Stimulated activated CD4-positive, alpha-beta T cell treated with anti-CD3 and anti-CD28 coated beads, Interleukin-12 subunit alpha, Interleukin-12 subunit beta, amount 100 ng/mL, for 24 hours (primary cell): ENCODE results near the gene INTU.
"Not testable (repeated sequence)": the region's sequence is repeated elsewhere in the genome, so short reads cannot be mapped to it uniquely, and the experiment has no call there.

Experiments
- DNase-seq, 2 experiments: peaks; one replicate each; pipeline ENCODE4 v3.0.0-alpha.2; 2020; ENCODE audit warnings: low read depth in 2 of 2

Gene INTU

DNA sequence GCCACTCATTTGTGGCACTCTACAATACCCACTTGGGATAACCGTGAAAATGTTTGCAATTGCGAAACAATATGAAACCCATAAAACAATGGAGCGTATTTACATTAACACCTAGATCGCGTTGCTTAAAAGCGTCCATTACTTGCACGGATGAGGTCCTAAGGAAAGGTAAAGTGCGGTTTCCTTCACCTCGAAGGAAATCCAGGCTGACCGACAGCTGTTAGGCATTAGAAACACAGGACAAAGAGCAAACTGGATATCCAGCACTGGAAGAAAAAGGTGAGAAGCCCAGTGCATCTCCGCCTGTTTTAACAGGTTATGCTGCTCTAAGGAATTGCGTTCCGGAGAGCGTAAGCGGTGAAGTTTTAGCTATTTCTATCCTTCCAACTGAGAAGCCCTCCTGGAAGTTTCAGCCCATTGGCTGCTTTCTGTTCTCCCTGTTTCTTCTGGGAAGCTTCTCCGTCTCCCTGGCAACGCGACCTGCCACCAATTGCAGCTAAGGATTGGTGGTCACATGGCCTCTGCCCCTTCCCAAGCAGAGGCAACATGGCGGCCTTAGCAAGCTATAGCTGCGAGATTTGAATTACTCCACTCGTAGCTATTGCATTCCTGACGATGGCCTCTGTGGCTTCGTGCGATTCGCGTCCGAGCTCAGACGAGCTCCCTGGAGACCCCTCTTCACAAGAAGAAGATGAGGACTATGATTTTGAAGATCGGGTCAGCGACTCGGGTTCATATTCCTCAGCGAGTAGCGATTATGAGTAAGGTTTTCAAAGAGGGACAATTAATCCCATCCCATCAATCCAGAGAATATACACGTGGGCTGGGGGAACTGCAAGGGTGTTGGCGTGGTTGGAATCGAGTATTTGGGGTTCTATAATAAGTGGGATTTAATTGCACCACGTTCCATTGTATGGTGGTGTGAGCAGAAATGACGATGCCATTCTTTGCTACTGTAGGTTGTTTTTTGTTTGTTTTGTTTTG lies at the start of gene INTU:
TSS of gene INTU (plus strand) at position 538 of the 984 bp plus-strand sequence. CDS start at position 616, 78 bp downstream.
- DNase-seq = peak in 1 of 2 experiments; percentile 32

- DNase-seq = not testable (repeated sequence)
These were observed 46.3 kb upstream of the INTU start for GRCh38 chr4:127586496-127586895.

DNA sequence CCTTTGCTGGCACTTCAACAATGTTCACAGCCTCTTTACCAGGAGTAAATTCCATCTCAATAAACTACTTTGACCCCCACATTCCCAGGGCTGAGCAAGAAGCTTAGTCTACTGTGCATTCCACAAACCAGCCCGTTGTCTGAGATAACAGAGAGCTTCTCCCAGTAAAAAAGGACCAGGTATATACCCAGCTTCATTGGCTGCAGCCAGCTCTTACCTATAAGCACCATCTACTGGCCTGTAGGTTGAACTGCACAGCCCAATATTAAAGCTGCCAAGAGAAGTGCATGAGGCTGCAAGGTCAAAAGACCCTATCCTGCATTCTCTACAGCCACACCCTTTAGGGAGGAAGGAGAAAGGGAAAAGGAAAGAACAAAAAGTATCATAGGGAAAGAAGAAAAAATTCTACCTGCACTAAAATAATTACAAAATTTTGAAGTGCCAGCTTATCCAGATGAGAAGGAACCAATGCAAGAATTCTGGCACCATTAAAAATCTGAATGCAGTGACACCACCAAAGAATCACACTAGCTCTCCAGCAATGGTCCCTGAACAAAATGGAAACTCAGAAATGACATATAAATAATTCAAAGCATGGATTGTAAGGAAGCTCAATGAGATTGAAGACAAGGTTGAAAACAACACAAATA lies 45.7 kb upstream of the INTU start:
- DNase-seq = no peak

GRCh38 chr4:127589153-127589552 lies 43.6 kb upstream of the INTU start:
- not testable (repeated sequence) for DNase-seq

DNA sequence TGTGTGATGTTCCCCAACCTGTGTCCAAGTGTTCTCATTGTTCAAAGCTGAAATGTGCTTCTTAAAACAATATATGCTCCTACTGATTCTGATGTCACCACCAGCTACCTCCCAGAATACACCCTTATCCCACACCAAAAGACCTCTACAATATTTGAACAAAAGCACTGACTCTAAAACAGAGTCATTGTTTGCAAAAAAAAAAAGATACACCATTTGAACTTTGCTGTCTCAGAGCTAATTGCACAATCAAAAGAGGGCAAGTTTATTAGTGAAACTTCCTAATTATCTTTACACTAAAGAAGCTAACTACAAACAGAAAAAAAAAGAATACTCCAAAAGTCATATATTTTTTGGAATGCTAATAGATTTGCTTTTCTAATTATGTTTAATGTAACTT lies 34.1 kb upstream of the INTU start:
- no peak for DNase-seq

- DNase-seq = no peak
These were observed 31.7 kb upstream of the INTU start for GRCh38 chr4:127601029-127601428.

DNA sequence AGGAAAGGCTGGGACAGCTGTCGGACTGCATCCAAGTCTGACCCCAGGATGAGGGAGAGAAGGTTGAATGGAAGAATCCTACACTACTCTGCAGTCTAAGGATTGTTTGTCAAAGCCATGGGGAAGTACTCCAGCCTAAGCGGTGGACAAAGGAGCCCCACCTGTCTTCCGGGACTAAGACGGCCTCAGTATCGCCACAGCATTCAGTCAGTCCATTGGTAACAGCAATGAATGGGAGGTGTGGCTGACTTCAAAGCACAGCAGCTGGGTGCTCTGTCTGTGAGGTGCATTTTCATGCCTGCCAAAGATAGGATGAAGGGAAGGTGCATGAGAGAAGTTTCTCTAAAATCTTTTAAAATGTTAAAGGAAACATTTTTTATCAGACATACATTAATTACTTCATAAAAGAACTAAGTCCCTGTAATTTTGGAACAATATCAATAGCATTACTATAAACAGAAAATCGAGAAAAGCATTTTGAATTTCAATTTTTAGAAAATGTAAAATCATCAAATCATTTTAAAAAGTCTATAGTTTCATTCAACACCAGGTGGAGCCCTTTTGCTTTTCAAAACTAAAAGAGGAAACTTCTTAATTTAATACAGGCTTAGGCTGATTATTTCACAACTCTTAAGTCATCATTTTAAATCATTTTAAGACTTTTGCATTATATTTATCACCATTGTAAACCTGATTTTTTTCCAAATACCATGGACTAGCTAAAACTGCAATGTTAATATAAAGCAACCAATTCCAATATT lies 27.6 kb upstream of the INTU start:
- no peak for DNase-seq

DNA sequence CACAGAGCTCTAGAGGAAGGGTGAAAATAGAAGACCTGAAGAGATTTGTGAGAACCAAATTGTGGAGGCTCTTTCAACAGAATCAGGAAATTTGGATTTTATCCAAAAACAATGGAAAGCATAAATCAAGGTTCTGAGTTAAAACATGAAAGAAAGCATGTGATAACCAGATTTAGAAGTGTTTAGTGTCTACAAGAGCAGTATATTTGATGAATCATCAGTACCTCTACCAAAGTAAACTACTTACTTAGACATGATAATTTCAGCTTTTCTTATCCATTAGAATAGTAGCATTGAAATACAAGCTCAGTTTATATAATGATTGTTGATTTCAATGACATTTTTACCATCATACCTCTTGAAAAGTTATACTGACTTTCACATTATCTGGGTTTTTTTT lies 25.9 kb upstream of the INTU start:
- no peak for DNase-seq

DNA sequence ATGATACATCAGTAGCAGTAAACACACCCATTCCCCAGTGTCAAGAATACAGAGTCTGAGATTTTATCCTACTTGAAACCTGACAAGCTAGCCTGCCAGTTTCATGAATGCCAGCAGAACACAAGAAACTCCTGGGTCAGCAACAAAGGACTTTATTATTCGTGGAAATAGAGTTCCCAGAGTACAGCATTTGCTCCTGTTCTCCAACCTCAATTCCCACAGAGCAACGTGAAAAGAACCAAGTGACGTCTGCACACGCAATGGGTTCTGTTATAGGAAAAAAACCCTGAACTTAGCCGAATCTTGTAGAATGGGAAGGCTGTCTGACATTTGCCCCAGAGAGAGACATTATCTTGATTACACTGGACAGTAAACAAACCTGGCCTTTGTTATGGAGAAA lies 23.3 kb upstream of the INTU start:
- no peak for DNase-seq

- DNase-seq = no peak
These were observed 22.3 kb upstream of the INTU start for GRCh38 chr4:127610488-127610887.

GRCh38 chr4:127616898-127617297 lies 15.9 kb upstream of the INTU start:
- no peak for DNase-seq

- DNase-seq = no peak
These were observed 14.3 kb upstream of the INTU start for GRCh38 chr4:127618427-127618826.

- DNase-seq = no peak
These were observed 10.2 kb upstream of the INTU start for GRCh38 chr4:127622621-127622920.

DNA sequence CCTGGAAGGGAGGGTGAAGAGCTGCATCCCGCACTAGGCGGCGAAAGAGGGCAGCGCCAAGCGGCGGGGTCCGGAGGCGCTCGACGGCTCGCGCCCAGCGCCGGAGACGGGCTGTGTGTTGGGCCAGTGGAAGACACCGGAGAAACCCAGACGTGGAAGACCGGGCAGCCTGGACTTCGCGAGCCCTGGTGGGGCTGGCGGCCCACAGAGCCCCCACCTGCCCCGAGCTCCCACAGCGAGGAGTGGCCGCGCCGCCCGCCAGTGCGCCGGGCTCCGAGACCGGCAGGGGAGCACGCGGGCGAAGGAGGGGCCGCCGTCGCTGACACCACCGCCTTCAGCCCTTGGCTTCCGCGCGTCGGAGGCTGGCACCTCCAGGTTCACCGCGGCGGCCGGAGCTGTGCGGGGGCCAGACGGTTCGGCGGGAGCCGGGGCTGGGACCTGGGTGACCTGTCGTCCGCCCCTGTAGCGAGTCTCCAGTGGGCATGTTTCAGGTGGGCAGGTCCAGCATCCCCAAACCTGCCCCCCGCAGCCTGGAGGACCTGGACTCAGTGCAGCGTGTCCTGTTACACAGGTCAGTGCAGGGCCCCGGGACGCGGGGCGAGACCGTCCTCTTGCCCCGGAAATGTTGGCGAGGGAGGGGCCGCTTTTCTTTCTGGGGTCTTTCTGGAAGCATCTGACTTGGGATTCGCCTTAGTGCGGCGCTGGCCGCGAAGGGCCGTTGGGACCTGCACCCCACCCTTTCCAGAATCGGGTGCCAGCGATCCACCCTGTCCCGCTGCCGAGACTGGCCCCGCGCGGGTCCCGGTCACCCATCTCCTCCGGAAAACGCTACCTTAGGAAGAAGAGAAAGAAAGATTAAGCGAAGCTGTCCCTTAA lies 9.6 kb upstream of the INTU start:
- DNase-seq = no peak

DNA sequence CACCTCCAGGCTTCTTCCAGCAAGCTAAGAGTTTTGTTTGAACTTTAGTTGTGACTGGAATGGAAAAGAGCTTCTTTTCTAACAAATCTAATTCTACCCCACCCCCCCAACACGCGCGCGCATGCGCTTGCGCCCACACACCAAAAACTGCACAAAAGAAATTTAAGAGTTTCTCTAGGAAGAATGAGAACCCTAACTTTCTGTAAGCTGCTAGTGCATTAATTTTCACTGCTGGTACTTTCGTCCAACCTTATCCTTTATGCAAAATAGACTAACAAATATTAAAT lies 9.0 kb upstream of the INTU start:
- no peak for DNase-seq

DNA sequence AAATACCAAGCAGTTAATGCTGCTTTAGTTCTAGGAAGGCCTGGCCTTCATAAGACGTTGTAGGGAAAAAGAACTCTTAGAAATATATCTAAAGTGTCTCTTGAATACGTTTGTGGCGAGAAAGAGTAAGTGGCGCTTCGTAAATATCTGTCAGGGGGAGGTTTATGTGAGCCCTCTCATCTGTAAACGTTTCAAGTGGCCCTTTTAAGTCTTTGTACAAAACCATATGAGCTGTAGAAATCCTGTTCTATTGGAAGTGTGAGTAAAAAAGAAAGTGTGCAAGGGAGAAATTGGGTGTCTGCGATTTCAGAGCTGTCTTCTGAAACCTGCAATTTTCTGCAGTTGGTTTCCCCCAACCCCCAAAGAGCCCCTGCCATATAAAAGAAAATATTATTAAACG lies 8.6 kb upstream of the INTU start:
- no peak for DNase-seq

DNA sequence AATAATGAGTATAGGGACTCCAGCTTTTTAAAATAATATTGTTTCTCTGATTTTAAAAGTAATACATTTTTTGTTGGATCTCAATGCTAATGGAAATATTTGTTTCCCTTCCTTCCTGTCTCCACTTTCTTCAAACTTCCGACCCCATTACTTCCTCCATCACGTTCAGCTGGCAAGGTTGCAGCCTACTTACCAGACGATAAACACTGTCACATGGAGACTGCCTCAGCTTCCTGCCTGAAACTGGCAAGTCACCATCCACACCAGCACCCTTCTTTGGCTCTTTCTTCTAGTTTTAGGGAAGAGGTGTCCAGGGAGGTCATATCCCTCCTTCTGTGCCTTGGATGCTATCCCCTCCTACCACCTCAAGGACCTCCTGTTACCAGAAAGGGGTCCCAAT lies 3.4 kb upstream of the INTU start:
- DNase-seq = no peak

DNA sequence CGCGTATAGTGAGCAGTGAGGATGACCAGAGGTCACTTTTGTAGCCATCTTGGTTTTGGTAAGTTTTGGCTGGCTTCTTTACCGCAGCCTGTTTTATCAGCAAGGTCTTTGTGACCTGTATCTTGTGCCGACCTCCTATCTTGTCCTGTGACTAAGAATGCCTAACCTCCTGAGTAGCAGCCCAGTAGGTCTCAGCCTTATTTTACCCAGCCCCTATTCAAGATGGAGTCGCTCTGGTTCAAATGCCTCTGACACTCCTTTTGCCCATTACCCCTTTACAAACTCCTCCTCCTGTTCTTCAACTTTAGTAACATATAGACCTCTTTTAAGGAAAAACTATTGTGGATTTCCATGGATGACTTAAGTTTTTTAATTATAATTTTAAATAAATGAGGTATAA lies 2.6 kb upstream of the INTU start:
- no peak for DNase-seq

DNA sequence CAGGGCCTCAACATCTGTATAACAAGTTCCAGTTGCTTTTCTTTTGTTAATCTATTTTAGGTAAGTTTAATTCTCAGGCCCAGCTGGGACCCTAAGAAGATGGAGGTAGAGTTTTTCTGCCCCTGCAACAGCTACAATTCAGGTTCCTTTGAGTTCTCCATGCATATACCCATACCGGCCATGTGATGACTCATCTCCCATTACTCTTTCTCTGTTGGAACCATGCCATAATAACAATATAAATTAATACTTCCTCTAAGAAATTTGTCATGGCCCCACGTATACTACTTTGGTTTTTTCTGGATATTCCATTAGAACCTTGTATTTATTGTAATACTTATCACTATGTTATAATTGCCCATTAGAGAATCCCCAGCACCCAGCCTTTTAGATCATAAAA lies 1.3 kb upstream of the INTU start:
- DNase-seq = no peak

DNA sequence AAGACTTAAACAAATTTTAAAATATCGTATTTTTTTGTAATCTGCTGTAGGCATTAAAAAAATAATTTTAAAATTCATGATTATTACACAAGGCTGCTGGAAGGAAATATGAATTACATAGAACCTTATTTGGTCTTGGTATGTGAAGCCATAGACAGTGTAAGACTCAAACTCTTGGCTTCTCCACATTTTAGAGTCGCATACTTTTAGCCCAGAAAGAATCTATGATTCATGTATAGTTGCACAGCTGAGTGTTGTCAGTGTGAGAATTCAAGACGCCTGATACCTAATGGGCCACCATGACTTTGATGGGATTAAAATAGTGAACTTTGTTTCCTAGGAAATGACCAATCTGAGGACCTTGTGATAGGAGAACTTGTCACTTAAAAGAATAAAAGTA lies 1.4 kb downstream of the INTU start:
- no peak for DNase-seq

- no peak for DNase-seq
These were observed 8.8 kb downstream of the INTU start for GRCh38 chr4:127641524-127641923.

DNA sequence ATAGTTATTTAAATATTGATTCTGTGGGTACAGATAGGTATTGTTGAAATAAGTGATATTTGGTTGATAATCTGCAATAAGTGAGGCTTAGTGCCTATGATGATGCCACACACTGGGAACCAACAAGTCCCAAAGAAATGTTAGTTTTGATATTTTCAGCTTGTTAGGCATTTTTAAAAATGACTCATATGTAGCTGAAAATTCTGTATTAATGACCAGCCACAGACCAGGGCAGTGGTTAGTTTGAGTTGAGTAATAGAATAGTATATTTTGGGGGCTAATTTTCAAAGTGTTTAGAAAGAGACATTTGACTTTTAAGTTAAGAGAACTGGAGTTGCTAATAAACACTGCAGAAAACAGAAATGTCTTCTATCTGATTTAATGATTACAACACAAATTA lies 9.4 kb downstream of the INTU start:
- DNase-seq = no peak
